Osteoblast (primary cell): Measurements from ENCODE around the gene ZNF69. TPM values are rescaled to one million over a fixed set of nuclear protein-coding genes. Genes with fewer than 3 reads are reported as not detected.
"Not testable (repeated sequence)": the region's sequence is repeated elsewhere in the genome, so short reads cannot be mapped to it uniquely, and the experiment has no call there.

Source experiments
- DNase-seq: peaks from one replicate; pipeline ENCODE4 v3.0.0; 2011; ENCODE audit warnings: low spot score, mixed read lengths; ENCODE audit not compliant: insufficient read length; ENCODE audit errors: missing footprints
- H2AFZ ChIP-seq: 2 replicates; pipeline ENCODE4 v1.6.0; 2011; ENCODE audit warnings: mild to moderate bottlenecking, low read length
- H3K27ac ChIP-seq: 2 replicates; pipeline ENCODE4 v1.5.1; 2011; ENCODE audit warnings: mild to moderate bottlenecking, low read depth, low read length, moderate library complexity
- H3K27me3 ChIP-seq: 2 replicates; pipeline ENCODE4 v1.6.0; 2012; ENCODE audit warnings: mild to moderate bottlenecking, control low read depth, inconsistent platforms, low read length, moderate library complexity; ENCODE audit not compliant: insufficient read depth
- H3K36me3 ChIP-seq: 2 replicates; pipeline ENCODE4 v1.5.1; 2011; ENCODE audit warnings: mild to moderate bottlenecking, low read length, control low read depth, moderate library complexity; ENCODE audit not compliant: insufficient read depth
- H3K4me1 ChIP-seq: 2 replicates; pipeline ENCODE4 v1.5.1; 2011; ENCODE audit warnings: mild to moderate bottlenecking, low read length, control low read depth, moderate library complexity; ENCODE audit not compliant: insufficient read depth
- H3K4me2 ChIP-seq: 2 replicates; pipeline ENCODE4 v1.6.0; 2011; ENCODE audit warnings: mild to moderate bottlenecking, low read length; ENCODE audit not compliant: insufficient read depth
- H3K4me3 ChIP-seq: fragments of 200-600 bp; sonication (generic); 3 replicates; pipeline ENCODE4 v1.5.1; 2012; ENCODE audit warnings: mild to moderate bottlenecking, low read length, inconsistent platforms; ENCODE audit not compliant: insufficient read depth
- H3K79me2 ChIP-seq: 2 replicates; pipeline ENCODE4 v1.6.0; 2012; ENCODE audit warnings: mild to moderate bottlenecking, low read length, control low read depth, inconsistent platforms; ENCODE audit not compliant: insufficient read depth
- H3K9me3 ChIP-seq: 2 replicates; pipeline ENCODE4 v1.5.1; 2011; ENCODE audit warnings: low read depth, low read length, control low read depth
- H4K20me1 ChIP-seq: 2 replicates; pipeline ENCODE4 v1.6.0; 2012; ENCODE audit warnings: mild to moderate bottlenecking, low read length, control low read depth; ENCODE audit not compliant: insufficient read depth
- total RNA-seq: library from RNA; depleted of rRNA; stranded (reverse); fragments of >200 nt; gene quantifications from 2 replicates; pipeline ENCODE4 v1.2.3, GENCODE V29; 2012
- TF ChIP-seq, protein P1 (sequence below): IDR thresholded peaks from 2 replicates; pipeline ENCODE4 v1.5.1; 2011; ENCODE audit warnings: mild to moderate bottlenecking, low read depth, low read length, moderate library complexity; ENCODE audit errors: extremely low read depth

Gene ZNF69
- 14.1 and 14.8 TPM in 2 replicates for total RNA-seq

DNA sequence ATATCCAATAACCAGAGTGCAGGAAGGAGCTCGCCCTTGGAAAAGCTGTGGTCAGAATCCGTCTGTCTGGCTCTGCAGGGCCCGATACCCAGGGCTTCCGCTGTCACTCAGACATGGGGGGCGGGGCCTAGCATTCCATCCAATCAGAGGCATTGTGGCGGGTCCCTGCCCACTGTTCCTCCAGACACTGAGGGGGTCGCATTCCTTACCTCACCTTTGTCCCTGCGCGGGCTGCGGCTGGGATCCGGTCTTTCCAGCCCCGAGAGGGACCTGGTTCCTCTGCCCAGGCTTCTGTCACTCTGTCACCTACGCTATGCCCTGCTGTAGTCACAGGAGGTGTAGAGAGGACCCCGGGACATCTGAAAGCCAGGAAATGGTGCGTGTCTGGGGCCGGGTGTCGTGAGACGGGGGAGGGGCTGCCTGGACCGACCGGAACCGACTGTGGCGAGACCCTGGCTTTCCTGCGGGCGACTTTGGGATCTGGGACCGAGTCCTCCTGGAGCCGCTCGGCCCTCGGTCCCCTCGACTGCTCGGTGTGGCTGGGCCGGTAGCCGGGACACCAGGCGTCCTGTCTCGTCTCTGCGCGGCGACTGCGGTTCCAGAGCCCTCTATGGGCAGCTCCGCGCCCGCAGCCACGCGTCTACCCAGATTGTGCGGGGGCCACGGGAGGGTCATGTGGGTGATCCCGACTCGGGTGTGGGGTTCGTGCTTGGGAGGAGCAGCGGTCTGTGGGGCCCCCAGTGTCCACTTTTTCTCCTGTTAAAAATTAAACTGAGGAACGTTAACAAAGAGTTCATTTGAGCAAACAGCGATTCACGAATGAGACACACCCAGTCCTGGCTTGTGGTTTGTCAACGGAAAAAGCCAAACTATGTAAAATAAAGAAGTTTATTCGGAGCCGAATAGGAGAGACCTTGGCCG is at the start of gene ZNF69:
ZNF69 (plus strand) TSS at position 172 of the 921 bp plus-strand sequence; CDS start at position 314, 142 bp downstream.
- TF ChIP-seq, protein P1, sequence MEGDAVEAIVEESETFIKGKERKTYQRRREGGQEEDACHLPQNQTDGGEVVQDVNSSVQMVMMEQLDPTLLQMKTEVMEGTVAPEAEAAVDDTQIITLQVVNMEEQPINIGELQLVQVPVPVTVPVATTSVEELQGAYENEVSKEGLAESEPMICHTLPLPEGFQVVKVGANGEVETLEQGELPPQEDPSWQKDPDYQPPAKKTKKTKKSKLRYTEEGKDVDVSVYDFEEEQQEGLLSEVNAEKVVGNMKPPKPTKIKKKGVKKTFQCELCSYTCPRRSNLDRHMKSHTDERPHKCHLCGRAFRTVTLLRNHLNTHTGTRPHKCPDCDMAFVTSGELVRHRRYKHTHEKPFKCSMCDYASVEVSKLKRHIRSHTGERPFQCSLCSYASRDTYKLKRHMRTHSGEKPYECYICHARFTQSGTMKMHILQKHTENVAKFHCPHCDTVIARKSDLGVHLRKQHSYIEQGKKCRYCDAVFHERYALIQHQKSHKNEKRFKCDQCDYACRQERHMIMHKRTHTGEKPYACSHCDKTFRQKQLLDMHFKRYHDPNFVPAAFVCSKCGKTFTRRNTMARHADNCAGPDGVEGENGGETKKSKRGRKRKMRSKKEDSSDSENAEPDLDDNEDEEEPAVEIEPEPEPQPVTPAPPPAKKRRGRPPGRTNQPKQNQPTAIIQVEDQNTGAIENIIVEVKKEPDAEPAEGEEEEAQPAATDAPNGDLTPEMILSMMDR: no peak
- H4K20me1 ChIP-seq: no peaks in the 10 kb centered on the region
- H3K4me2 ChIP-seq: peak within 1 kb of the TSS; percentile 75
- peak within 1 kb of the TSS; percentile 2 for H3K27ac ChIP-seq
- DNase-seq: peak; percentile 89
- no peaks in the 10 kb centered on the region for H3K9me3 ChIP-seq
- no peaks in the 10 kb centered on the region for H3K36me3 ChIP-seq
- peaks cover 6% of the 10 kb centered on the region for H3K4me1 ChIP-seq
- no peaks in the 10 kb centered on the region for H3K79me2 ChIP-seq
- peak within 1 kb of the TSS; percentile 77 for H3K4me3 ChIP-seq
- H2AFZ ChIP-seq: peak within 1 kb of the TSS; percentile 85
- no peaks in the 10 kb centered on the region for H3K27me3 ChIP-seq

DNA sequence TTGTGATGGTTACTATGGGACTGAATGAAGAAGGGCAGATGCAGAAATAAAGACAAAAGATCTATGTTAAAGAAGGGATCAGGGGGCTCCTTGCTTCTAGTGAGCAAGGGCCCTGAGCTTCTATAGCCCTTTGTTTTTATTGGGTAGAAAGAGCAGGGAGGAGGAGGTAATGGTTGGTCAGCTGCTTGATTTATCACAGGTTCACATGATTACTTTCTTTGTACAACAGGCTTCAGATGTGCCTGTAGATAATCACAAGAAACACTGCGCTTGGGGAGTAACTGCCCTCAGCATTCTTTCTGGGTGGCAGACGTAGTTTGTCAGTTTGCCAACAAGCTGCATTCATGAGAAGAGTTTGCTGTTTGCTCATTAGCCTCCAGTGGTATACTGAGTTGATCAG is 43.9 kb upstream of the ZNF69 start:
- no peaks in the 10 kb centered on the region for H3K36me3 ChIP-seq
- TF ChIP-seq, protein P1: no peak
- no peak overlapping the region for H3K4me3 ChIP-seq
- H3K4me2 ChIP-seq: no peak overlapping the region
- H3K4me1 ChIP-seq: no peaks in the 10 kb centered on the region
- H3K9me3 ChIP-seq: no peaks in the 10 kb centered on the region
- no peaks in the 10 kb centered on the region for H3K27me3 ChIP-seq
- H4K20me1 ChIP-seq: no peaks in the 10 kb centered on the region
- no peak for DNase-seq
- no peak overlapping the region for H3K27ac ChIP-seq
- H3K79me2 ChIP-seq: no peaks in the 10 kb centered on the region
- H2AFZ ChIP-seq: no peak overlapping the region

DNA sequence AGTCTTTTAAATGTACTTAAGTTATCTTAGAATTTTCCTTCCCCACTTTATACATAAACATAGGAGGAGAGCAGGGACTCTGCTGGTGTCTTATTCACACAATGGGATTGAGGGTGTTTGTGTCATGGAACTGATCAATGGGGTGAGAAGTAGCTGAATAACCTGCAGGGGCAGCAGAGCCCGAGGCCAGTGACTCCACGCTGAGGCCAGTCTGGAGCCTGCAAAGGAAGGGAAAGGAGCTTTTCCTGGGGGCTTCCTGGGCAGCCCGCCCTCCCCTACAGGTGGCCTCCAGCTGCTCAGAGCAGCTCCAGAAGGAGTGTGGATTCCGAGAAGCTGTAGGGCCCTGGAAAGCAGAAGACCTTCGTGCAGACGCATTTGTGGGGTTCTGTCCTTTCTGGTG is 40.0 kb upstream of the ZNF69 start:
- H3K79me2 ChIP-seq, H3K4me3 ChIP-seq, H3K4me2 ChIP-seq, H4K20me1 ChIP-seq, H3K27me3 ChIP-seq, H3K4me1 ChIP-seq, H3K27ac ChIP-seq, H3K36me3 ChIP-seq, H2AFZ ChIP-seq, DNase-seq, H3K9me3 ChIP-seq: not testable (repeated sequence)

DNA sequence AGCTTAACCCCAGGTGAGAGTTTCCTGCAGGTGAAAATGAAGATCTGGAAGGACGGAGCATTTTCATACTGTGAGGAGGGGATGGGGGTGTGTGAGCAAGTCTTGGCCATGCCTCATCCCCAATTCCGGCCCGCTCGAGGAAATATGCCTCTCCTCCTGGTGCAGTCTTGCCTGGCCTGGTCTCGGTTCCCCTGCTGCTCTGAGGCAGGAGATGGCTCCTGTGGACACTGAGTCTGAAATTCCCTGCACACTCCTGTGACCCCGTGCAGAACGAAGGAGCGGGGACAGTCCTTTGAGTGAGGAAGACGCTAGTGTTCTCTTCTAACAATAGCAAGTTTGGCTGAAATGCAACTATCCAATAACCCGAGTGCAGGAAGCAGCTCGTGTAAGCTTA is 39.4 kb upstream of the ZNF69 start:
- Histone ChIP-seq H2AFZ (peak overlapping the region; percentile 94), H3K4me2 (peak overlapping the region; percentile 83)

More for the DNA sequence above, 39.4 kb upstream of the ZNF69 start:
- H3K36me3 ChIP-seq: no peaks in the 10 kb centered on the region
- TF ChIP-seq, protein P1: no peak
- H3K4me1 ChIP-seq: no peaks in the 10 kb centered on the region
- H3K79me2 ChIP-seq: no peaks in the 10 kb centered on the region
- no peaks in the 10 kb centered on the region for H4K20me1 ChIP-seq
- no peak overlapping the region for H3K27ac ChIP-seq
- H3K27me3 ChIP-seq: no peaks in the 10 kb centered on the region
- peak overlapping the region; percentile 80 for H3K4me3 ChIP-seq
- DNase-seq: no peak
- no peaks in the 10 kb centered on the region for H3K9me3 ChIP-seq
